ENCODE results near the gene MYOCOS.

DNA sequence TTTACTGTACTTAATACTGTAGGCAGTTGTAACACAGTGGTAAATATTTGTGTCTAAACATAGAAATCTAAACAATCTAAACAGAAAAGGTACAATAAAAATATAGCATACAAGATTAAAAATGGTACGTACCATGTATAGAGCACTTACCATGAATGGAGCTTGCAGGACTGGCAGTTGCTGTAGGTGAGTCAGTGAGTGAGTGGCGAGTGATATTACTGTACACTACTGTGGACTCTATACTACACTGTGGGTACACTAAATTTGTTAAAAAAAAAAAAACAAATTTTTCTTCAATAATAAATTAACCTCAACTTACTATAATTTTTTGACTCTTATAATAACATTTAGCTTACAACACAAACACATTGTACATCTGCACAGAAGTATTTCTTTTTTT lies 39.5 kb upstream of the MYOCOS start:
- TF ChIP-seq POLR2AphosphoS5 (IDR thresholded peaks at IDR 0.05; ENCODE audit: insufficient read depth, low read depth, low read length) (no peak), CTCF (IDR thresholded peaks at IDR 0.05; ENCODE audit: extremely low read depth in 1 of 2, insufficient read depth in 1 of 2, low read depth in 1 of 2, low read length in 2 of 2) (no peak)
